GM21786 (cell line): ENCODE data around the gene IFIT3.

Source experiments
- ATAC-seq: cut with Tn5 transposase; IDR thresholded peaks from one replicate; pipeline ENCODE4 v1.9.1; 2021; ENCODE audit not compliant: unreplicated experiment

IFIT3 gene

GRCh38 chr10:89357096-89357495 is 29.3 kb downstream of the IFIT3 start:
- ATAC-seq, result no peak

DNA sequence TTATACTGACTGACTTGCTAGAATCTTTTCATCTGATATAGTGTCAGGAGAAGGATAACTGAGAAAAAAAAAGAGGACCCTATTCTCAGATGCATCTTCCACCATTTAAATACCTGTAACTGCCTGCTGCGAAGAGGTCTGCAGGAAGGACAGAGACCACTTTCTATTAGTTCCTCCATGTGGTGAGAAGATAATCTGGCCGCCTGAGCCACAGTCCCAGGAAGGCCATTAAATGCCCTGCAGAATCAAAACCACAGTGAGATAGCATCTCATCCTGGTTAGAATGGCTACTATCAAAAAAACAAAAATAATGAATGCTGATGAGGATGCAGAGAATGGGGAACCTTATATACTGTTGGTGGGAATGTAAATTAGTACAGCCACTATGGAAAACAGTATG is 30.2 kb downstream of the IFIT3 start:
- ATAC-seq, result no peak

GRCh38 chr10:89360157-89360556 is 32.4 kb downstream of the IFIT3 start:
- ATAC-seq, result no peak

- ATAC-seq, result no peak
Observed at GRCh38 chr10:89362929-89363328, 35.1 kb downstream of the IFIT3 start.

- peak; percentile 34 for ATAC-seq
Observed at GRCh38 chr10:89363729-89364442, 36.1 kb downstream of the IFIT3 start.

- ATAC-seq, result peak; percentile 37
Observed at GRCh38 chr10:89364531-89364930, 36.7 kb downstream of the IFIT3 start.

DNA sequence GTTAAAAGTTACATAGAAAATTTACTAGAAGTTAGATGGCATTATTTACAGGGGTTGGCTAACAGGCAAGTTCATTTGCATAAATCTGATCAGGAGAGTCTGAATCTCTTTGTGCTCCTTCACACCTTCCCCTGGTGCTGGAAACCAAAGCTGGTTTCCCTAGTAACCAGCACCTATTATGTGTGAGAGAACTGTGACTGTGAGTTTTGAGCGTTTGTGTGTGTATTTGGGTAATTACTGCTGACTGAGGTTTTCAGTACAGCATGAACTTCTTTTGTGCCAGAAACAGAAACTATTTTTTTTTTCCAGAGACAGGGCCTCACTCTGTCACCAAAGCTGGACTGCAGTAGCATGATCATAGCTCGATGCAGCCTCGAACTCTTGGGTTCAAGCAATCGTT is 39.7 kb downstream of the IFIT3 start:
- peak; percentile 72 for ATAC-seq

DNA sequence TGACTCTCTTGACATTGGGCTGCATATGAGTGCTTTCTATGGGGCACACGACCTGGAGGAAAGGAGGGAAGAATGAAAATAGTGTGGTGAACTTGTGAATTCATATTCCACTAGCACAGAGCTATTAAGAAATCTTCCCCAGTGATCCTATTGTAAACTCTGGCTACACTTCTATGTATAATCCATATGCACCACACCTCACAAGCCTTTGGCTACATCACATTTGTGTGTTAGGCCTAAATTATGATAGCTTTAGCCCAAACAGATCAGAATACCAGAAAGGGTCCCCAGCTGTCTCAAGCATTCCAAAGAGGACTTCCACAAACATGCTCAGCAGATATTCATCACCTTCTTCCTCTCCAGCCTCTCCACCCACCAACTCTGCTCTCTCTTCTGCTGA is 40.3 kb downstream of the IFIT3 start:
- no peak for ATAC-seq

DNA sequence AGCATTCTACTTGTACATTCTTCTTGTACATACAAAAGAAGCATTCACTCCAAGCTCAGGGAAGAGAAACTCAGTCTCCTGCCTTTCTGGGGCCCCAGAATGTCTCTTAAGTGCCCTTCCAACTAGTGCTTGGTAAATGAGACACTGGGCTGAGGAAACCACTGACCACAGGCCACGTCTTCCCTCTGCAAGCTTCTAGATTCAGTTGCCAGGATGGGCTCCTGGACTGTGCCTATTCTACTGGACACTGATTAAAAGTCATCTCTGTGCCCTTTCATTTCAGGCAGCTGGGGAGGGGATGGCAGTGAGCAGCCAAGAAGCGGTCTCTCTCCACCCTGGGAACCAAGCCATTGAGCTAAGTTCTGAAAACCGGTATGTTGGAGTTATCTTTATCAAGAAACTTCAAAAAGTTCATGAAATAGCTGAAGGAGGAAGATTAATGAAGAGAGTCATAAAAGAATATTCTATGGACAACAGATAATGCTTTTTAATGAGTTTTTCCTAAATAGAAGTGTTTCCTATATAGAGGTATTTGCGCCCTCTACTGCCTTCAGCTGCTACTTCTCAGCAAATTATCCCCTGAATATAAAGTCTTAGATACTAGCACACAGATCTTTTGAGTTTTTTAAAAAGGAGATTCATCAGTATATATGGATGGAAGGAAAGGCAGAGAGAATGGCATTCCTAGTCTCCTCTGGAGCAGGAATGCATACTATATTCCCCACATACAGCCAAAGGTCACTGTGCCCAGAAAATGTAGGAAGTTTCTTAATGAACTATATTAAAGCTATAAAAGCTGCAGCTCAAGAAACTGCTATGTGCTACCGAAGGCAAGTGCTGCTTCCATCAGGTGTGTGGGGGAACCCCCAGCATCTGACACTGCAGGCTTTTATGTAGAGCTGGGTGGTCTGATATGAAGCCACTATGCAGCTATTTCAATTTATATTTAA is 41.6 kb downstream of the IFIT3 start:
- ATAC-seq, result no peak

DNA sequence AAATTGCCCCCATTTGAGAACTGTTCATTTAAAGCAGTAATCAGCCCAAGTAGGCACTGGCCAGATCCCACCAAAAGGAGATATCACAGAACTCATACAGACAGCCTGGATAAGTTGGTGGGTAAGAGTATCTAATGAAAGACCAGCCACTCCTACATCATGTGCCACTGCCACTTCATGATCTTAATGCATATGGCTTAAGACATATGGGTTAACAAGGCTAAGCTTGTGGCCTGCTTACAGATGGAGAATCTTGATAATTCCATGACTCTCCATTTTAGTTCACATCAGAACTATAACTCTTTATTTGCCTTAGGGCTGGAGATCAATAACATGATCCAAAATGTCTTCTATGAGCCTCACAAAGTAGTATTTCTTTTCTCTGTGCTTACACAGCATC is 43.3 kb downstream of the IFIT3 start:
- no peak for ATAC-seq

DNA sequence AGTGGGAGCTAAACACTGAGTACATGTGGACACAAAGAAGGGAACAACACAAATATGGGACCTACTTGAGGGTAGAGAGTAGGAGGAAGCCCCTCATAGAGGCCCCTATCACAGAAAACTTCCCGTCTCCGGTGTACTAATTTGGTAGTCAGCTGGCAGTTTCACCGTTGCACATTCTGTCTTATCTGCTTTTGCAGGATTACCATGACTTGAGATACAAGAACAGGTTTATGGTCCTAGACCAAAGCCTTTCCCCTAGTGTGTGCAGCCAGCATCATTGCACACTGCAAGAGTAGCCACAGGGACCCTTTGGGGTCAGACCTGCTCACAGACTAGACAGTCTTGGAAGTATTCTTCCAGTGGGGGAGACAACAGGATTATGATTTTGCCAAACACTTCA is 44.2 kb downstream of the IFIT3 start:
- no peak for ATAC-seq

DNA sequence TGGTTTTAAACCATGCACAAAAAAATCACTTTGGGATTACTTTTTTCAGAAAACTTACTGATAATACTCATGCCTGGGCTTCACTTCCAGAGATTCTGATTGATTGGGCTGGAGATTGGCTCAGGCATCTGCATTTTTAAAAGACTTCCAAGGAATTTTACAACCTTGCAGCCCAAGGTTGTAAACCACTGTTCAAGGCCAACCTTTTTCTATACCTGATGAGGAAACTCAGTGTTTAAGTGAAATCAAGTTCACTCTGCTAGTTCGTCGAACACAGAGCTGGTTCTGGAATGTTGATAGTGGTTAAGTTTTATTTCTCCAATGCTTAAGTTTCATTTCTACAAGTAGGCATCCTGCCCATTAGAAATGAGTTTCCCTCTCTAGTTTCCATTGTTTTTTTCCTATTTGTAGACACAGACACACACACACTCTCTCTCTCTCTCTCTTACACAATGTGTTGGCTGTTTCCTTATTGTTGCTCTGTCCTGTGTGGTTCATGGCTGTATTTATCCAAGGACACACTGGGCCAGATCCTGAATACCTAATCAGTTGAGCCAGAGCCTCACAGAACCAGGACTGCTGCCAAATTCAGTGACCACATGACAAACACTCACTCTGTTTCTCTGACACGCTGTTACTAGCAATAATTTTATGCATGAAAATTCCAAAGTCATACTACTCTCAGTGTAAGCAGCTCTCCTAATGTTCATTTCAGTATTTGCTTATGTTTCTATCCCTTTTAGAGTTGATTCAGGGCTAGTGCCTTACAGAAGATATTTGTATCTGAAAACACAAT is 46.3 kb downstream of the IFIT3 start:
- no peak for ATAC-seq

- no peak for ATAC-seq
Observed at GRCh38 chr10:89374713-89375141, 46.9 kb downstream of the IFIT3 start.

DNA sequence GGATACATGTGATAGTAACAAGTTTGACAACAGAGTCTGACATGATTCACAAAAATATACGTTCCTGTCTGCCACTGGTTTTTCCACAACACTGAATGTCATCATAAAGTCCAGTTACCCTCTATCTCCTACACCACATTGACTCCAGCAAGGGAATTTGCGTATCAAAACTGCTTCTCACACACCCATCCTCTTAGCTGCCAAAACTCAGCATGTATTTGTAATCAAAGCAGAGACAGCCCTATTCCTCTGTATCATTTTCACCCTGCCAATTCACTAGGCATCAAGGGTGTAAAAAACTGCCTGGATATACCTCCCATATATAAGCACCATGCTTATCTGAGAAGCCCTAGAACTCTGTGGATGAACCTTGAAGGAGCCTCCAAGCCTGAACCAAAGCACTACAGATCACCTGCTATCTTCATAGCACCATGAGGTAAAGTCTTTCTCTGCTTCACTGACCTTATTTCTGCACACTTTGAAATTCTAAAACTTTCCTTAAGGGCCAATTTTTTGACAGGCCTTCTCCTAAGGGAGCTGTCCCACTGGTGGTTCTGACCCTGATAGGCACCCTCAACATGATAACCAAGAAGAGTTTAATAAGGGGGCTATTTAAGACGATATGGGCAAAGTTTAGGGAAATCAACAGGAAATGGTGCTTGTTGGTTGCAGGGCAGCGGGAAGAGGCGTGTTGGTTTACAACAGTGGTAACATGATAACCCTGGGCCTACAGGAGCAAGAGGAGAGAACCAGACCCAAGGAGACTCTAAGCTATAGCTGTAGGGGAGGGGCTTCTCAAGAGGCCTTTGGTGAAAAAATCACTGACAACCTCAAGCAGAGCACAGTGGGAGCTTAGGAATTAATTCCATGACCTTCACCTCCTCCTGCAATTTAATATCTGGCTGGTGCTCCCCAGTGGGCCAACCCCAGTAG is 50.2 kb downstream of the IFIT3 start, which contains the start of gene IFIT1B:
Gene IFIT1B (plus strand): TSS at position 352 of the 933 bp plus-strand sequence. CDS start 80 bp downstream, at position 432.
- no peak for ATAC-seq

DNA sequence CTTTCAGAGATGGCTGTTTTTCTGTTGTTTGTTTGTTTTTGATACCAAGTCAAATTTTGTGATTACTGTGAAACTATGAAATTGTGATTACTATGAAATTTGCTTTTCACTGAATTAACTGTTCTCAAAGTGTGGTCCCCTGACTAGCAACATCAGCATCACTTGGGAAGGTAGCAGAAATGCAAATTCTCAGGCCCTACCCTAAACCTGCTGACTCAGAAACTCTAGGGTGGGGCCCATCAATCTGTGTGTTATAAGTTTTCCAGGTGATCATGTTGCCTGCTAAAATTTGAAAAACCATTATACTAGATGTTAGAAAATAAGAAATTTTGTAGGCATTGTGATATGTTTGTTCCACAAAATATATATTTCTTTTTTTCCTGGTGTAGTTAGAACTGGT is 51.3 kb downstream of the IFIT3 start:
- no peak for ATAC-seq

GRCh38 chr10:89382757-89383156 is 55.0 kb downstream of the IFIT3 start:
- no peak for ATAC-seq

- ATAC-seq, result no peak
Observed at GRCh38 chr10:89384474-89385340, 56.9 kb downstream of the IFIT3 start.

DNA sequence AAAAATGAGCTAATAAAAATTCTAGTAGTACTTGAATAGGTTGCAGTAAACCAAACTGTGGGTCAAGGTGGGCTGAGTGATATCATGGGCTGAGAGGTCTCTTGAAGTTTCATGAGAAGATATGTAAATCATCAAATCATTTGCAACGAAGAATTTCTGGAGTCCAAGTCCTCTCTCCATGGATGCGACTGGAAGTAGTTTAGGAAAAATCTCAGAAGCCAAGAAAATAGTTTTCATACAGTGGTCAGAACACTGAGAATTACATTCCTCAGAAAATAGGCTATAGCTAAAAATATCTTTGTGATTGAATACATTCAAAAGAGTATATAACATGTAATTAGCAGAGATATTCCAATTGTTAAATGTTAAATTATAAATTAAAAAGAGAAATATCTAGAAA is 61.0 kb downstream of the IFIT3 start:
- no peak for ATAC-seq

DNA sequence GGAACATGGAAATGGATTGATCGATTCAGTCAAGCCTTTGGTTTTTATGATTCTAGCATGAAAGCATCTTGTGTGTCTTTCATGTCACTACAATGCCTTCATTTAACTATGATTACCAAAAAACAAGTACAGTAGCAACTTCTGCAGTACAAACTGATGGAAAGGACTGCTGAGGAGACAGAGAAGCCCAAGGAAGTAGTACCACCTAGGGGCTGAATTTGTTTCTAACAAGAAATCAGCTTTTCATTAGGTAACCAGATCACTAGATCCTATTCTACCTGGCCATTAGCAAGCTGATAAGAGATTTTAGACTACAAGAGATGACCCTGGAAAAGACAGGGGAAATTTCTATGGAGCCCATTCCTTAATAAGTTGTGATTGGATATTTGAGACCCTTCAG is 61.5 kb downstream of the IFIT3 start:
- ATAC-seq, result no peak
